ENCODE data around the gene SORBS2. TPM values are rescaled to one million over a fixed set of nuclear protein-coding genes. Genes with fewer than 3 reads are reported as not detected.

The SORBS2 gene
- total and polyA plus RNA-seq, 2 of the 4 experiments (the other 2 are of a cell fraction), result 0.18 TPM; not detected in 1

GRCh38 chr4:185729391-185729804 lies 82.6 kb downstream of the SORBS2 start:
- Histone ChIP-seq H4K8ac (ENCODE audit: low read depth in 2 of 2, low read length in 2 of 2) (no peak overlapping the region), H3K23ac (ENCODE audit: low read depth, low read length) (no peak overlapping the region), H3K9me1 (ENCODE audit: insufficient read depth, low read length) (no peaks in the 10 kb centered on the region), H2BK5ac (ENCODE audit: low read depth, low read length, poor library complexity, severe bottlenecking) (no peak overlapping the region), H3K79me1 (ENCODE audit: low read depth in 1 of 2, low read length in 2 of 2) (no peaks in the 10 kb centered on the region), H3K14ac (replicated peaks; ENCODE audit: low read depth, low read length) (no peak overlapping the region), H4K20me1 (ENCODE audit: insufficient read depth, low read length) (no peaks in the 10 kb centered on the region), H2BK120ac (ENCODE audit: low read depth, low read length) (no peak overlapping the region), H3K4me3 (ENCODE audit: insufficient read depth, low read depth, low read length) (no peak overlapping the region), H4K91ac (ENCODE audit: insufficient read depth, low read depth, low read length) (no peak overlapping the region), H3K27me3 (ENCODE audit: control insufficient read depth, insufficient read depth, low read length) (peaks cover 32% of the 10 kb centered on the region), H2AK9ac (replicated peaks; ENCODE audit: low read depth, low read length, poor library complexity) (no peak overlapping the region), H2BK20ac (ENCODE audit: low read depth, low read length) (no peak overlapping the region), H2AK5ac (ENCODE audit: low read depth, low read length) (no peak overlapping the region), H3K18ac (ENCODE audit: low read depth, low read length) (no peak overlapping the region; the same call in 1 of the 2 replicates), H3K27ac (ENCODE audit: insufficient read depth, low read length) (no peak overlapping the region), H3K4me2 (ENCODE audit: low read depth, low read length) (no peak overlapping the region), H2BK15ac (ENCODE audit: low read depth, low read length) (no peak overlapping the region), H3K4ac (ENCODE audit: low read depth, low read length) (no peak overlapping the region), H3K4me1 (ENCODE audit: control insufficient read depth, insufficient read depth, low read length) (peaks cover 4% of the 10 kb centered on the region; the same call in 1 of the 2 replicates), H4K5ac (ENCODE audit: low read depth, low read length) (no peak overlapping the region), H3K36me3 (ENCODE audit: control insufficient read depth, insufficient read depth, low read length) (no peaks in the 10 kb centered on the region), H3K56ac (ENCODE audit: extremely low read depth, insufficient read depth, low read length) (no peak overlapping the region), H3K9ac (ENCODE audit: low read depth, low read length) (no peak overlapping the region), H3K9me3 (ENCODE audit: control insufficient read depth, insufficient read depth, low read length) (peaks cover 2% of the 10 kb centered on the region; the same call in 1 of the 2 replicates), H2AFZ (replicated peaks; ENCODE audit: low read length, poor library complexity) (no peak overlapping the region)
- ATAC-seq (ENCODE audit: low read depth), result no peak
- no peak for TF ChIP-seq RFX5 (IDR thresholded peaks at IDR 0.05; ENCODE audit: low read depth, low read length)
- no peak for TF ChIP-seq BHLHE40 (IDR thresholded peaks at IDR 0.05; ENCODE audit: low read depth, low read length)
- TF ChIP-seq SMC3 (IDR thresholded peaks at IDR 0.05; ENCODE audit: low read depth, low read length), result no peak
- TF ChIP-seq, protein P1, sequence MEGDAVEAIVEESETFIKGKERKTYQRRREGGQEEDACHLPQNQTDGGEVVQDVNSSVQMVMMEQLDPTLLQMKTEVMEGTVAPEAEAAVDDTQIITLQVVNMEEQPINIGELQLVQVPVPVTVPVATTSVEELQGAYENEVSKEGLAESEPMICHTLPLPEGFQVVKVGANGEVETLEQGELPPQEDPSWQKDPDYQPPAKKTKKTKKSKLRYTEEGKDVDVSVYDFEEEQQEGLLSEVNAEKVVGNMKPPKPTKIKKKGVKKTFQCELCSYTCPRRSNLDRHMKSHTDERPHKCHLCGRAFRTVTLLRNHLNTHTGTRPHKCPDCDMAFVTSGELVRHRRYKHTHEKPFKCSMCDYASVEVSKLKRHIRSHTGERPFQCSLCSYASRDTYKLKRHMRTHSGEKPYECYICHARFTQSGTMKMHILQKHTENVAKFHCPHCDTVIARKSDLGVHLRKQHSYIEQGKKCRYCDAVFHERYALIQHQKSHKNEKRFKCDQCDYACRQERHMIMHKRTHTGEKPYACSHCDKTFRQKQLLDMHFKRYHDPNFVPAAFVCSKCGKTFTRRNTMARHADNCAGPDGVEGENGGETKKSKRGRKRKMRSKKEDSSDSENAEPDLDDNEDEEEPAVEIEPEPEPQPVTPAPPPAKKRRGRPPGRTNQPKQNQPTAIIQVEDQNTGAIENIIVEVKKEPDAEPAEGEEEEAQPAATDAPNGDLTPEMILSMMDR (conservative IDR thresholded peaks at IDR 0.05; ENCODE audit: low read depth, low read length), result no peak
- TF ChIP-seq MAZ (IDR thresholded peaks at IDR 0.05; ENCODE audit: borderline replicate concordance, low read depth, low read length), result no peak
- TF ChIP-seq POLR2A (IDR thresholded peaks at IDR 0.05; ENCODE audit: low read depth, low read length), result no peak
- TF ChIP-seq MAFK (IDR thresholded peaks at IDR 0.05; ENCODE audit: low read depth, low read length), result no peak
- TF ChIP-seq, protein P2, sequence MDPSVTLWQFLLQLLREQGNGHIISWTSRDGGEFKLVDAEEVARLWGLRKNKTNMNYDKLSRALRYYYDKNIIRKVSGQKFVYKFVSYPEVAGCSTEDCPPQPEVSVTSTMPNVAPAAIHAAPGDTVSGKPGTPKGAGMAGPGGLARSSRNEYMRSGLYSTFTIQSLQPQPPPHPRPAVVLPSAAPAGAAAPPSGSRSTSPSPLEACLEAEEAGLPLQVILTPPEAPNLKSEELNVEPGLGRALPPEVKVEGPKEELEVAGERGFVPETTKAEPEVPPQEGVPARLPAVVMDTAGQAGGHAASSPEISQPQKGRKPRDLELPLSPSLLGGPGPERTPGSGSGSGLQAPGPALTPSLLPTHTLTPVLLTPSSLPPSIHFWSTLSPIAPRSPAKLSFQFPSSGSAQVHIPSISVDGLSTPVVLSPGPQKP (IDR thresholded peaks at IDR 0.05; ENCODE audit: borderline replicate concordance, low read depth, low read length), result no peak
- no peak for TF ChIP-seq NFE2L2 (IDR thresholded peaks at IDR 0.05; ENCODE audit: low read depth, low read length)
- TF ChIP-seq RAD21 (IDR thresholded peaks at IDR 0.05; ENCODE audit: low read length), result no peak
- TF ChIP-seq FOS (IDR thresholded peaks at IDR 0.05; ENCODE audit: low read depth, low read length), result no peak
- TF ChIP-seq USF2 (IDR thresholded peaks at IDR 0.05; ENCODE audit: low read depth, low read length), result no peak
- no peak for TF ChIP-seq RCOR1 (IDR thresholded peaks at IDR 0.05; ENCODE audit: insufficient replicate concordance, low read length)
- TF ChIP-seq CEBPB (IDR thresholded peaks at IDR 0.05; ENCODE audit: low read depth, low read length), result no peak
- no peak for TF ChIP-seq MXI1 (IDR thresholded peaks at IDR 0.05; ENCODE audit: borderline replicate concordance, low read depth, low read length)
- no peak for TF ChIP-seq CHD1 (IDR thresholded peaks at IDR 0.05; ENCODE audit: low read depth, low read length)
- no TSS peak for BruUV-seq (replicated peaks)
- dilution Hi-C loops (cut with HindIII; ENCODE audit: low sequenced_read_pairs, unreplicated experiment), result no loop called here
- in situ Hi-C loops (cut with MboI; ENCODE audit: low sequenced_read_pairs), result no loop called here
- ChIA-PET POLR2A (ENCODE audit: unreplicated experiment) (no interaction called here), CTCF (no interaction called here)
- WGBS, 2 experiments (ENCODE audit: extremely low coverage in 2 of 2, insufficient read length in 1 of 2), result no CpG with 5 or more reads among the region's 4 CpGs
- intact Hi-C loops (cut with micrococcal nuclease), result no loop called here
- DNase-seq, result no peak

All from IMR-90 (cell line).